Colonic mucosa (tissue), 4 donors: ENCODE measurements around the gene HDAC4. TPM values are rescaled to one million over a fixed set of nuclear protein-coding genes. Genes with fewer than 3 reads are reported as not detected.

Experiments
- DNase-seq: peaks from one replicate; pipeline ENCODE4 v3.0.0-alpha.2; 2020
- H3K27ac ChIP-seq: fragments of 200-600 bp; one replicate; pipeline ENCODE4 v1.8.0; 2021
- H3K27me3 ChIP-seq: fragments of 200-600 bp; one replicate; pipeline ENCODE4 v1.8.0; 2021
- H3K36me3 ChIP-seq: fragments of 200-600 bp; one replicate; pipeline ENCODE4 v1.8.0; 2021
- H3K4me1 ChIP-seq: fragments of 200-600 bp; one replicate; pipeline ENCODE4 v1.8.0; 2021; ENCODE audit warnings: mild to moderate bottlenecking
- H3K4me3 ChIP-seq: fragments of 200-600 bp; one replicate; pipeline ENCODE4 v1.8.0; 2021
- H3K9ac ChIP-seq, 2 donors: one replicate each; pipeline ENCODE4 v1.7.0; 2013; ENCODE audit warnings: control low read depth in 2 of 2, low read depth in 2 of 2, low read length in 2 of 2
- H3K9me3 ChIP-seq: fragments of 200-600 bp; one replicate; pipeline ENCODE4 v1.8.0; 2021
- intact Hi-C: fragments of 100-400 bp; cut with DNase I; formaldehyde crosslinking; loops from one replicate; pipeline ENCODE4 v1.14.1; 2022
- total RNA-seq, 2 donors: library from RNA; stranded (reverse); fragmentation: NEBNext Ultra II Directional in 1 of 2; extraction: Animal tissue kit (Norgen Biotek cat#: 25700) in 1 of 2; gene quantifications; one replicate each; pipeline ENCODE4 v1.2.1, GENCODE V29; 2021
- TF ChIP-seq, protein P1 (sequence below): fragments of 200-600 bp; IDR thresholded peaks from one replicate; pipeline ENCODE4 v1.8.0; 2022; ENCODE audit warnings: antibody characterized with exemption, mild to moderate bottlenecking
- donor health status: healthy.
- donor health status: DM: no; HTN: no; CAD: no.
- donor health status: DM: no; HTN: no; CAD: no.

The HDAC4 gene
- total RNA-seq, 2 donors from 2014 or later = 35.3 to 46.8 TPM

GRCh38 chr2:239193925-239194677 lies 206.7 kb downstream of the HDAC4 start:
- H3K4me1 ChIP-seq = no peaks in the 10 kb centered on the region
- TF ChIP-seq, protein P1, sequence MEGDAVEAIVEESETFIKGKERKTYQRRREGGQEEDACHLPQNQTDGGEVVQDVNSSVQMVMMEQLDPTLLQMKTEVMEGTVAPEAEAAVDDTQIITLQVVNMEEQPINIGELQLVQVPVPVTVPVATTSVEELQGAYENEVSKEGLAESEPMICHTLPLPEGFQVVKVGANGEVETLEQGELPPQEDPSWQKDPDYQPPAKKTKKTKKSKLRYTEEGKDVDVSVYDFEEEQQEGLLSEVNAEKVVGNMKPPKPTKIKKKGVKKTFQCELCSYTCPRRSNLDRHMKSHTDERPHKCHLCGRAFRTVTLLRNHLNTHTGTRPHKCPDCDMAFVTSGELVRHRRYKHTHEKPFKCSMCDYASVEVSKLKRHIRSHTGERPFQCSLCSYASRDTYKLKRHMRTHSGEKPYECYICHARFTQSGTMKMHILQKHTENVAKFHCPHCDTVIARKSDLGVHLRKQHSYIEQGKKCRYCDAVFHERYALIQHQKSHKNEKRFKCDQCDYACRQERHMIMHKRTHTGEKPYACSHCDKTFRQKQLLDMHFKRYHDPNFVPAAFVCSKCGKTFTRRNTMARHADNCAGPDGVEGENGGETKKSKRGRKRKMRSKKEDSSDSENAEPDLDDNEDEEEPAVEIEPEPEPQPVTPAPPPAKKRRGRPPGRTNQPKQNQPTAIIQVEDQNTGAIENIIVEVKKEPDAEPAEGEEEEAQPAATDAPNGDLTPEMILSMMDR = no peak
- H3K9ac ChIP-seq = no peak overlapping the region
- intact Hi-C loops = no loop called here
- no peaks in the 10 kb centered on the region for H3K36me3 ChIP-seq
- H3K27ac ChIP-seq = no peak overlapping the region
- no peak for DNase-seq
- H3K4me3 ChIP-seq = no peak overlapping the region
- H3K27me3 ChIP-seq = no peaks in the 10 kb centered on the region
- H3K9me3 ChIP-seq = no peaks in the 10 kb centered on the region

- Histone ChIP-seq H3K9ac (no peak overlapping the region), H3K27ac (no peak overlapping the region), H3K4me3 (no peak overlapping the region), H3K27me3 (no peaks in the 10 kb centered on the region), H3K4me1 (no peaks in the 10 kb centered on the region), H3K9me3 (no peaks in the 10 kb centered on the region), H3K36me3 (no peaks in the 10 kb centered on the region)
- TF ChIP-seq, protein P1 = no peak
- no peak for DNase-seq
- intact Hi-C loops = no loop called here
Measured at GRCh38 chr2:239193401-239193811, 207.4 kb downstream of the HDAC4 start.

DNA sequence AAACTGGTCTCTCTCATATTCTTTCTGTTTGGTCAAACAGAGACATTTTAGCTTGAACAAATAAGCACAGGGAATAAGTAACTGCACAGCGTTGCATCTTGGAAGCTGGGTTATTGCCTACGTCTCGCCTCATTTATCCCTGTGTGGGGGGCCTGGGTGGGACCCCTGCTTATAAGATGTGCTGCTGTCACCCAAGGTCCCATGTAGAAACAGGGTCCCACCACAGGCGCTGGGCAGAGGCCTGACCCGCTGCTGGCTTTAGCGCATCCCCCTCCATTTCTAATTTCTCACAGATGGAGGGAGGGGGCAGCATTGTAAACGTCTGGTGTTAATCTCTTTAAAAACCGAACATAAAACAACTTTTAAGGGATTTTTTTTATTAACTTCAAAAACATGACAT lies 207.8 kb downstream of the HDAC4 start:
- no peak overlapping the region for H3K27ac ChIP-seq
- H3K9me3 ChIP-seq = no peaks in the 10 kb centered on the region
- no peaks in the 10 kb centered on the region for H3K36me3 ChIP-seq
- TF ChIP-seq, protein P1 = no peak
- H3K4me3 ChIP-seq = no peak overlapping the region
- H3K27me3 ChIP-seq = no peaks in the 10 kb centered on the region
- no peaks in the 10 kb centered on the region for H3K4me1 ChIP-seq
- no peak for DNase-seq
- H3K9ac ChIP-seq = no peak overlapping the region
- intact Hi-C loops = no loop called here

- Histone ChIP-seq H3K36me3 (no peaks in the 10 kb centered on the region), H3K27ac (no peak overlapping the region), H3K4me1 (no peaks in the 10 kb centered on the region), H3K4me3 (no peak overlapping the region), H3K27me3 (no peaks in the 10 kb centered on the region), H3K9me3 (no peaks in the 10 kb centered on the region), H3K9ac (no peak overlapping the region)
- intact Hi-C loops = no loop called here
- TF ChIP-seq, protein P1 = no peak
- DNase-seq = no peak
Measured at GRCh38 chr2:239192456-239192855, 208.4 kb downstream of the HDAC4 start.

- no peak for DNase-seq
- Histone ChIP-seq H3K4me3 (no peak overlapping the region), H3K27me3 (no peaks in the 10 kb centered on the region), H3K4me1 (no peaks in the 10 kb centered on the region), H3K9me3 (no peaks in the 10 kb centered on the region), H3K27ac (no peak overlapping the region), H3K36me3 (no peaks in the 10 kb centered on the region), H3K9ac (no peak overlapping the region)
- intact Hi-C loops = no loop called here
- TF ChIP-seq, protein P1 = no peak
Measured at GRCh38 chr2:239190921-239191885, 209.6 kb downstream of the HDAC4 start.
